ENCODE results near the gene SEMA5A. TPM values are rescaled to one million over a fixed set of nuclear protein-coding genes. Genes with fewer than 3 reads are reported as not detected.

Gene SEMA5A
- total and polyA plus RNA-seq, 5 experiments from 2014 or later = not detected

DNA sequence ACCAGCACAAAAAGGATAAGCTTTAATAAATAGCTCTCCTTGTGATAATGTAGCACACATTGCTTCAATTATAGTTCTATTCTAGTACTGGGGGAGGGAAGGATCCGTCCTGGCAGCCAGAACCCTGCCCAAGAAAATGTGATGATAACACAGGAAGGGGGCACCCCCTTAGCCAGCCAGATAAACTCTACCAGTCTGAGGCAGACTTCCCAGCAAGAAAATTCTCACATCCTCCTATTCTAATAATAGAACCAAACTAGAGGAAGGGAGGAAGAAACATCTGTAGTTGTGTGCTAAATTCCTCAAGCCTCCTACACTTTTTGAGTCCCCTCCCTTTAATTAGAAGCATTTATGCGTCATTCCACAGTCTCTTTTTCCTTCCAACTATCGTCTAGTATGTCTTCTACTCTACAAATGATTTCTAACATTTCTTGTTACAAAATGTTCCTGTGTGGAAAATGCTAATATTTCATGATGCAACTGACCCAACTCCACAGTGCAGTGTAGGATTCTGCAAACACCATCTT is 261.0 kb downstream of the SEMA5A start:
- Mint-ChIP-seq H3K27ac (no peak overlapping the region), H3K4me1 (no peaks in the 10 kb centered on the region), H3K27me3 (no peaks in the 10 kb centered on the region), H3K4me3 (no peak overlapping the region), H3K9me3 (peaks cover 0 to 11% (median 3%) of the 10 kb centered on the region in 9 donors), H3K36me3 (no peaks in the 10 kb centered on the region)
- no peak for DNase-seq
- ATAC-seq = no peak
- POLR2A ChIA-PET = no interaction called here

DNA sequence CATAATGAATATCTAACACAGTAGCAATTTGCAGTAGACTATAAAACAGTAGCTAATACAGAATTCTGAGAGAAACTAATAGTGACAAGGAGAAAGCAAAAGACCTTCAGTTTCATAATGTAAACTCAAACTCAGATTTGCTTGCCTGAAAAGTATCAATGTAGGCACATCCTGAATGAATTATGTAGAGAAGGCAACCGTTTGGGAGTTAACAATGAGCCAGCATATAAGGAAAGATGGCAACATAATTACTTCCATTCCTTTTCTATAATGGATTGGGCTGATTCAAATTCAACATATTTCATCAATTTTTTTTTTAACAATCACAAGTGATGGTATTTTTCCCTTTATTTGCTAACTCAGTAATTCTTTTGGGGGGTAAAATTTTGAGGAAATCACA is 261.6 kb downstream of the SEMA5A start:
- no peak overlapping the region for H3K4me3 Mint-ChIP-seq
- H3K27me3 Mint-ChIP-seq = no peaks in the 10 kb centered on the region
- DNase-seq (no peak), ATAC-seq (no peak)
- POLR2A ChIA-PET = no interaction called here
- no peak overlapping the region for H3K27ac Mint-ChIP-seq
- no peaks in the 10 kb centered on the region for H3K36me3 Mint-ChIP-seq
- H3K4me1 Mint-ChIP-seq = no peaks in the 10 kb centered on the region
- H3K9me3 Mint-ChIP-seq = peaks cover 0 to 11% (median 4%) of the 10 kb centered on the region in 9 donors

DNA sequence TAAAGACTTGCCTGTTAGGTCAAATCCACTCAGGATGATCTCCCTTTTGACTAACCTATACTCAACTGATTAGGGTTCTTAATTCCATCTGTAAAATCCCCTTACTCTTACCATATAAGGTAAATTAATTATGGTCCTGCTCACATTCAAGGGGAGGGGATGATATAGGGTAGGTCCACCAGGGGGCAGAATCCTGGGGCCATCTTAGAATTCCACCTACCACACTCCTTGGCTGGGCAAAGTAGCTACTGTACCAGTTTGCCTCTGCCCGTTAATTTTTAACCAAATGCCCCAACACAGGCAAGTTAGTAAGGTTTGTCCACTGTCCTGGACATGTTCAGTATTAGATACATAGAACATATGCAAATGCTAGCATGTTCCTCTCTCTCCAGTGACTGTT is 262.4 kb downstream of the SEMA5A start:
- Mint-ChIP-seq H3K27me3 (no peaks in the 10 kb centered on the region), H3K9me3 (peaks cover 0 to 12% (median 7%) of the 10 kb centered on the region in 9 donors), H3K36me3 (no peaks in the 10 kb centered on the region), H3K4me1 (no peaks in the 10 kb centered on the region), H3K27ac (no peak overlapping the region), H3K4me3 (no peak overlapping the region)
- DNase-seq (no peak), ATAC-seq (no peak)
- POLR2A ChIA-PET = no interaction called here

DNA sequence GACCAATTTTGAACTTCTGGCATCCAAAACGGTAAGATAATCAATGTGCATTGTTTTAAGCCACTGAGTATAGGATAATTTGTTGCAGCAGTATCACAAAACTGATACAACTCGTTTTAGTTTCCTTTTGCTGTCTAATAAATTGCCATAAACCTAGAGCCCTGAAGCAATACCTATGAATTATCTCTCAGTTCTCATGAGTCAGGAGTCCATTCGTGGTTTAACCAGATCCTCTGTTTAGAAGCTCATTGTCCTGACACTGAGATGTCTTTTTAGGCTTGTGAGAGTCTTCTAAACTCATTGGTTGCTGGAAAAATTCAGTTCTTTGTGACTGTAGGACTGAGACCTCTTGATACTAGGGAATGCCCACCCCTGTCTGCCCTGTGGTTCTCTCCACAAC is 262.9 kb downstream of the SEMA5A start:
- no peaks in the 10 kb centered on the region for H3K36me3 Mint-ChIP-seq
- DNase-seq = no peak
- POLR2A ChIA-PET = no interaction called here
- no peak for ATAC-seq
- no peaks in the 10 kb centered on the region for H3K27me3 Mint-ChIP-seq
- no peaks in the 10 kb centered on the region for H3K4me1 Mint-ChIP-seq
- peaks cover 0 to 15% (median 8%) of the 10 kb centered on the region in 9 donors for H3K9me3 Mint-ChIP-seq
- no peak overlapping the region for H3K4me3 Mint-ChIP-seq
- no peak overlapping the region for H3K27ac Mint-ChIP-seq

DNA sequence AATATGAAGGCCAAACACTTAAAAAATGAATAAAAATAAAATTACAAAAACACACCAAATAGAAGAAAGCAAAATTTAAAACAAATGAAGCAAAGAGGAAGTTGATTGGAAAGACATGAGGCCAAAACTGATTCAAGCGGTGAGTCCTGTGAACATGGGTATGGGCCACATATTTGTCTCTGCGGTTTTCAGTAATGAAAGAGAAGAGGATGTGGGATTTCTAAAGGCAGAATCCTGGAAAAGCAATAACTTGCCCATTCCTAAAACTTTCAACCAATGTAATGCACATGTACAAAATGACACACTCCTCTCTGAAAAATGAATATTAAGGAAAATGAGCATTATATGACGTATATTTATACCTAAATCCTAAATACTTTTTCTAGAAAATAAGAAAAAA is 263.7 kb downstream of the SEMA5A start:
- no peaks in the 10 kb centered on the region for H3K4me1 Mint-ChIP-seq
- ATAC-seq (no peak), DNase-seq (no peak)
- H3K4me3 Mint-ChIP-seq = no peak overlapping the region
- peaks cover 0 to 16% (median 8%) of the 10 kb centered on the region in 9 donors for H3K9me3 Mint-ChIP-seq
- H3K27me3 Mint-ChIP-seq = no peaks in the 10 kb centered on the region
- H3K27ac Mint-ChIP-seq = no peak overlapping the region
- H3K36me3 Mint-ChIP-seq = no peaks in the 10 kb centered on the region
- POLR2A ChIA-PET = no interaction called here

DNA sequence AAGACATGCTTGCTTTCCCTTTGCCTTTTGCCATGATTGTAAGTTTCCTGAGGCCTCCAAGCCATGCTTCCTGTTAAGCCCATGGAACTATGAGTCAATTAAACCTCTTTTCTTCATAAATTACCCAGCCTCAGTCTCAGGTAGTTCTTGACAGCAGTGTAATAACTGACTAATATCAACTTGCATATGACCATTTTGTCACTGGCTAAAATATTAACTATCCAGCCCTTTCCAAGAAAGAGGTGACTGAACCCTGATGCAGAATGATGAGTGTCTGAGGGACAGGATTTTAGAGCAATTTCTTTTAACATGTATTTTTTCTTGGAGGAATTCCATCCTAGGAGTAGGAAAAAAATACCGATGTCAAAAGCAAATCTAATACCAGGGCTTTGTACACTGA is 266.1 kb downstream of the SEMA5A start:
- peaks cover 5 to 23% (median 10%) of the 10 kb centered on the region in 9 donors for H3K9me3 Mint-ChIP-seq
- no peaks in the 10 kb centered on the region for H3K36me3 Mint-ChIP-seq
- no peaks in the 10 kb centered on the region for H3K4me1 Mint-ChIP-seq
- no peaks in the 10 kb centered on the region for H3K27me3 Mint-ChIP-seq
- ATAC-seq = no peak
- no peak overlapping the region for H3K4me3 Mint-ChIP-seq
- POLR2A ChIA-PET = no interaction called here
- no peak for DNase-seq
- H3K27ac Mint-ChIP-seq = no peak overlapping the region

DNA sequence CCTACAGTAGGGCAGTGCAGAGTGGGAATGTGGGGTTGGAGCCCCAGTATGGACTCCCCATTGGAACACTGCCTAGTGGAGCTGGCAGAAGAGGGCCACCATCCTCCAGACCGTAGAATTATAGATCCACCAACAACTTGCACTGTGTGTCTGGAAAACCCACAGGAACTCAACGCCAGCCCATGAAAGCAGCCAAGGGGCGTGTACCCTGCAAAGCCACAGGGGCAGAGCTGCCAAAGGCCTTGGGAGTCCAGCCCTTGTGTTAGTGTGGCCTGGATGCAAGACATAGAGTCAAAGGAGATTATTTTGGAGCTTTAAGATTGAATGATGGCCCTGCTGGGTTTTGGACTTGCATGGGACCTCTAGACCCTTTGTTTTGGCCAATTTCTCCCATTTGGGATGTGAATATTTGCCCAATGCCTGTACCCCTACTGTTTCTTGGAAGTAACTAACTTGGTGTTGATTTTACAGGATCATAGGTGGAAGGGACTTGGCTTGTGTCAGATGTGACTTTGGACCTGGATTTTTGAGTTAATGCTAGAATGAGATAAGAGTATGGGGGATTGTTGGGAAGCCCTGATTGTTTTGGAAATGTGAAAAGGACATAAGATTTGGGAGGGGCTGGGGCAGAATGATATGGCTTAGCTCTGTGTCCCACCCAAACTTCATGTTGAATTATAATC is 266.8 kb downstream of the SEMA5A start:
- H3K27me3 Mint-ChIP-seq = no peaks in the 10 kb centered on the region
- POLR2A ChIA-PET = no interaction called here
- ATAC-seq (no peak), DNase-seq (no peak)
- H3K4me1 Mint-ChIP-seq = no peaks in the 10 kb centered on the region
- H3K36me3 Mint-ChIP-seq = no peaks in the 10 kb centered on the region
- H3K4me3 Mint-ChIP-seq = no peak overlapping the region
- H3K27ac Mint-ChIP-seq = no peak overlapping the region
- H3K9me3 Mint-ChIP-seq = peaks cover 5 to 27% (median 13%) of the 10 kb centered on the region in 9 donors

DNA sequence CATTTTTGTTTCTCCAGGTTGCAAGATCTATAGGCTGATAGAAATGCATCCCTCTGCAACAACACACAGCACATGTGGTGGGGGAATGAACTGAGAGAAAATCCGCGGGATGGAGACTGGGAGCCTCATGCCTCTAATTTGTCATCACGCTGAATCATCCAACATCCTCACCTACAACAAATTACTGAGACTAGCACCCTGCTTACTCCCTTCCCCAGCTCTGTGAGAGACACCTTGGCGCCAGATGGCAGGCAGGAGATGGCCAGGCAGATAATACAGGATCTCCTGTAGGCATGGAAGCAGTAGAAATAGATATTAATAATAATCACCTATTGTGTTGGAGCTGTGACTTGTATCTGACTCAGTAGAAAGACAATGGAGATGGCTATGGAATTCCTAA is 276.9 kb downstream of the SEMA5A start:
- H3K27me3 Mint-ChIP-seq = peaks cover 0 to 4% (median 0%) of the 10 kb centered on the region in 5 donors
- no peak overlapping the region for H3K27ac Mint-ChIP-seq
- H3K36me3 Mint-ChIP-seq = peaks cover 0 to 2% (median 0%) of the 10 kb centered on the region in 3 donors
- H3K4me1 Mint-ChIP-seq = no peaks in the 10 kb centered on the region
- no peak overlapping the region for H3K4me3 Mint-ChIP-seq
- ATAC-seq = no peak
- POLR2A ChIA-PET = no interaction called here
- DNase-seq = no peak
- peaks cover 0 to 17% (median 5%) of the 10 kb centered on the region in 9 donors for H3K9me3 Mint-ChIP-seq

DNA sequence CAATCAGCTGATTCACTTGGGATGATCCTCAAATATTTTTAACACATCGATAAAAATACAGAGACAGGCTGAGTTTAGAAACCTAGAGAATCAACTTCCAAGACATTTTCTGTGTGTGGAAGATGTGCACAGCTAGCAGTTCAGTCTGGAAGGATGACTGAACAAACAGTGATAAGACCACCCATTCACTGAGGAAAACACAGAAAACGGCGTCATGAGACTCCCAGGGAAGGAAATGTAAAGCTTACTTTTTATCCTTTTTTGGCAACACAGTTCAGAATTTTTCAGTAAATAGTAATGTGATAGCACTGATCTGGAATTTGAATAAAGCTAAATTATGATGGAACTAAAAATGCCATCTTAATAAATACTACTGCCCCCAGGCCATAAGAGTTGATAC is 277.6 kb downstream of the SEMA5A start:
- no peak overlapping the region for H3K27ac Mint-ChIP-seq
- H3K36me3 Mint-ChIP-seq = peaks cover 0 to 2% (median 0%) of the 10 kb centered on the region in 3 donors
- ATAC-seq (no peak), DNase-seq (no peak)
- peaks cover 0 to 4% (median 0%) of the 10 kb centered on the region in 5 donors for H3K27me3 Mint-ChIP-seq
- peaks cover 0 to 19% (median 4%) of the 10 kb centered on the region in 9 donors for H3K9me3 Mint-ChIP-seq
- H3K4me3 Mint-ChIP-seq = no peak overlapping the region
- no peaks in the 10 kb centered on the region for H3K4me1 Mint-ChIP-seq
- POLR2A ChIA-PET = no interaction called here

DNA sequence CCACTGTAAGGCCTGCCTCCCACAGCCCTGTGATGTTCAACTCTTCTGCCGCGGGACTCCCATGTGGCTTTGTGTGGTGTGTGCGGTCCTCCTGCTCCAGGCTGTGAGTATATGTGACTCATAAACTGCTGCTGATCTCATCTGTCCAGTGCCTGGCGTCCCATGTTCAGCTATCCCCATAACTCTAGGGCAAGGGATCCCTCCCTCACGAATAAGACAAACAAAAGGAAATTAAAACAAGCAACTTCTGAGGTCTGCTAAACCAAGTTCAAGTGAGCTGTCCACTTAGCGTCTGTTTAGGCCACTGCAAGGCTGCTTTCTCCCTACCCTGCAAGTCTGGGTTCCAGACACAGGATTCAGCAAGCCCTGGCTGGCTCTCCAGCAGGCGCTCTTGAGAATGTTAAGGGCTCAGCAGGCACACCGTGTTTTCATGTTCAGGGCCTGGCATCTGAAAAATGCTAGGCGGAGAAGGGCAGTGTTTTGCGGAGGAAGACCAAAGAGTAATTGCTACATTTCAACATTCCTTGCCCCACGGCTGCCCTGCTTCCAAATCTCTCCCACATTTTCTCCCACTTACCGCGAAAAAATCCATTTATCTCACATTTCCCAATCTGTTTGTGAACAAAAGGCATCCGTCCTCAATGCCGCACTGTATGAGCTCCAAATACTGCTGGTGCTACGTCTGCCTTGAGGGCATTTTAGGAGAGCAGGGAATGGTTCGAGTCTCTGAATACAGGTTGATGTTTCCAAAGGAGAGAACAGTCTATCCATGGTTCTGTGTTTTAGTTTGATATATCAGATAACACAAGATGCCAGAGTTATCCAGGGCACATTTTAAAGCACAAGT is 280.2 kb downstream of the SEMA5A start:
- POLR2A ChIA-PET = no interaction called here
- H3K36me3 Mint-ChIP-seq = no peaks in the 10 kb centered on the region
- no peak overlapping the region for H3K4me3 Mint-ChIP-seq
- no peak overlapping the region for H3K27ac Mint-ChIP-seq
- no peak for DNase-seq
- no peaks in the 10 kb centered on the region for H3K4me1 Mint-ChIP-seq
- no peak for ATAC-seq
- H3K9me3 Mint-ChIP-seq = peaks cover 0 to 14% (median 5%) of the 10 kb centered on the region in 9 donors
- no peaks in the 10 kb centered on the region for H3K27me3 Mint-ChIP-seq

DNA sequence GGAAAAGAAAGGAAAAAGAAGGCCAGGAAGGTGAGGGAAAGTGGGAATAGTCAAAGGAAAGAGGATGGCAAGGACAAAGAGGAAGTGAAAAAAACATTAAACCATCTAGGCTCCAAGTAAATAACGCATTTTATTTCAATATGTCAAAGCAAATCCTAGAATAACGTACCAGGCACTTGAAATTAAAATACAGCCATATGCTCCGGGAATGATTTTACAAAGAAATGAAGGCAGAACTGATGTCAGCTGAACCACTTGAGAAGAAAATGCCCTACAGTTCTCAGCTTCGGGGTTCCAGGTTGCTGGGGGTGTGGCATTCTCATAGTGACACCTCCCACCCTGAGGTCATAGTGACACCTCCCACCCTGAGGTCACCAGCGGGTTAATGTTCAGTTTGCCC is 281.6 kb downstream of the SEMA5A start:
- peaks cover 0 to 11% (median 3%) of the 10 kb centered on the region in 9 donors for H3K9me3 Mint-ChIP-seq
- no peak overlapping the region for H3K27ac Mint-ChIP-seq
- POLR2A ChIA-PET = no interaction called here
- DNase-seq (no peak), ATAC-seq (no peak)
- H3K4me3 Mint-ChIP-seq = no peak overlapping the region
- no peaks in the 10 kb centered on the region for H3K4me1 Mint-ChIP-seq
- H3K36me3 Mint-ChIP-seq = no peaks in the 10 kb centered on the region
- H3K27me3 Mint-ChIP-seq = no peaks in the 10 kb centered on the region

DNA sequence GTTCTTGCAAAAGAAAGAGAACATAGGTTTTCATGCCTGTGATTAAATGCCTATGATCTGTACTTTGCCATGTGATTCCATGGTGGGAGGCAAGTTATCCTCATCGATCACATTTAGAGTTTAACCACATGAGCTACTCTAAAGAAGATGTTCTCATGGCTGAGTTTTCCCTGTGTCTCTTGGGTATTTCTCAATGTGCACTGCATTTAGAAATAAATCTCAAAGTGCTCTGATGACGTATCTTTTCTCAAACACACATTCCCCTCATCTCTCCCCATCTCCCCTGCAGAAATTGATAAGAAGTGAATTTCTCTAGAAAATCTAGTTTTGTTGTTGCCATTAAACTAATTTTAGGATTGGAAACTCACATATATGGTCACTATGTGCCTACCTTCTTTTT is 282.2 kb downstream of the SEMA5A start:
- DNase-seq = no peak
- no peaks in the 10 kb centered on the region for H3K36me3 Mint-ChIP-seq
- no peak overlapping the region for H3K4me3 Mint-ChIP-seq
- peaks cover 0 to 11% (median 3%) of the 10 kb centered on the region in 9 donors for H3K9me3 Mint-ChIP-seq
- POLR2A ChIA-PET = no interaction called here
- H3K27ac Mint-ChIP-seq = no peak overlapping the region
- no peaks in the 10 kb centered on the region for H3K4me1 Mint-ChIP-seq
- no peak for ATAC-seq
- H3K27me3 Mint-ChIP-seq = no peaks in the 10 kb centered on the region

DNA sequence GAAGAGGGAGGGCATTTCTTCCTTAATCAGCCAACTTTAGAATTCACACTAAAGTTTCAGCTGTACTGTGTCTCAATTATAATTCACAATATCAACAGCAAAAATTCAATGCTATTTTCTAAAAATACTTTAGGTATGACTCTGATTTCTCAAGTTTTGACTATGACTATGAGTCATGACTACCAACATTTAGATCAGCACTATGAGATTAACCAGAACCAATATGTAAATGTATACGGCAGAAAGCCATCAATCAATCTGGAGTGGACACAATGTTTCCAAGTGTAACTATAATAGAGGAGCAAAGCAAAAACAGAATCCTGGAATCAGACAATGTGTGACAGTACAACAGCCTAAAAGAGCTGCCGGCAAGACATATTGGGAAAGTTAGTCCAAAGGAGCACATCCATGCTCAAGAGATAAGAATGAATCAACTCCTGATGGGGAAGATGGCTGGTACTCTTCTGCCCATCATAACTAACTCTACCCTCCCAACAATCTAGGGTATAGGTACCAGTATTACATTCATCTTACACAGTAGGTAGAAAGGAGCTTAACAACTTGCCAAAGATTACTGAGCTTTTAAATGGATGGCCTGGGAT is 294.4 kb downstream of the SEMA5A start:
- DNase-seq = no peak
- no peak overlapping the region for H3K27ac Mint-ChIP-seq
- H3K27me3 Mint-ChIP-seq = peaks cover 0 to 4% (median 0%) of the 10 kb centered on the region in 5 donors
- H3K4me1 Mint-ChIP-seq = no peaks in the 10 kb centered on the region
- no peaks in the 10 kb centered on the region for H3K36me3 Mint-ChIP-seq
- ATAC-seq = no peak
- POLR2A ChIA-PET = no interaction called here
- no peak overlapping the region for H3K4me3 Mint-ChIP-seq
- H3K9me3 Mint-ChIP-seq = peaks cover 0 to 38% (median 5%) of the 10 kb centered on the region in 9 donors
